Lung (tissue), 16 donors: Measurements from ENCODE around the gene RSPH10B2. TPM values are rescaled to one million over a fixed set of nuclear protein-coding genes. Genes with fewer than 3 reads are reported as not detected.
"Not testable (repeated sequence)": the region's sequence is repeated elsewhere in the genome, so short reads cannot be mapped to it uniquely, and the experiment has no call there.

Experiments
- ATAC-seq: fragments of 200-7000 bp; cut with Tn5 transposase; one replicate; pipeline ENCODE4 v1.9.1; 2020; ENCODE audit warnings: moderate number of reproducible peaks; ENCODE audit not compliant: insufficient read depth, low FRiP score
- DNase-seq, 3 donors: peaks; one replicate each; pipeline ENCODE4 v3.0.0-alpha.2; 2013 to 2017
- H3K27ac ChIP-seq, 2 donors: one replicate each; pipeline ENCODE4 v1.5.1; 2013; ENCODE audit warnings: mild to moderate bottlenecking in 2 of 2, moderate library complexity in 2 of 2, control low read depth in 1 of 2, inconsistent platforms in 1 of 2, low read depth in 1 of 2, low read length in 1 of 2
- H3K27me3 ChIP-seq, 3 donors: one replicate each; pipeline ENCODE4 v1.5.1; 2013; ENCODE audit warnings: low read length in 2 of 3; ENCODE audit not compliant: control insufficient read depth in 3 of 3, insufficient read depth in 3 of 3
- H3K36me3 ChIP-seq, 4 donors: one replicate each; pipeline ENCODE4 v1.5.1; 2013; ENCODE audit warnings: low read length in 4 of 4, mild to moderate bottlenecking in 1 of 4, moderate library complexity in 1 of 4; ENCODE audit not compliant: control insufficient read depth in 4 of 4, insufficient read depth in 4 of 4
- H3K4me1 ChIP-seq, 5 donors: one replicate each; pipeline ENCODE4 v1.5.1; 2013; ENCODE audit warnings: low read length in 5 of 5, mild to moderate bottlenecking in 2 of 5, moderate library complexity in 1 of 5; ENCODE audit not compliant: control insufficient read depth in 5 of 5, insufficient read depth in 5 of 5
- H3K4me3 ChIP-seq: one replicate; pipeline ENCODE4 v1.5.1; 2013; ENCODE audit warnings: mild to moderate bottlenecking, control low read depth, moderate library complexity
- H3K9ac ChIP-seq, 2 donors: one replicate each; pipeline ENCODE4 v1.5.1; 2013; ENCODE audit warnings: low read length in 2 of 2, control low read depth in 1 of 2; ENCODE audit not compliant: insufficient read depth in 1 of 2
- H3K9me3 ChIP-seq, 4 donors: one replicate each; pipeline ENCODE4 v1.5.1; 2013; ENCODE audit warnings: low read length in 3 of 4, mild to moderate bottlenecking in 1 of 4, moderate library complexity in 1 of 4; ENCODE audit not compliant: control insufficient read depth in 4 of 4, insufficient read depth in 3 of 4
- WGBS, 2 donors: extraction: QIAGEN DNeasy Blood & Tissue Kit; methylation state at CpG; one replicate each; pipeline ENCODE4 v1.1.7; 2013; 5-methylcytosine and 5-hydroxymethylcytosine counted together
- long read RNA-seq, 5 donors: transcript quantifications; one replicate each; lab custom pipeline, GENCODE V29; 2026
- polyA plus RNA-seq, 2 donors: library from polyadenylated mRNA; stranded (reverse); fragments of 200-250 nt; gene quantifications; one replicate each; pipeline ENCODE4 v1.2.1, GENCODE V29; 2013
- total RNA-seq, 2 donors: library from RNA; depleted of rRNA in 1 of 2; stranded (reverse); fragments of >200 nt in 1 of 2; gene quantifications; one replicate each; pipeline ENCODE4 v1.2.1, GENCODE V29; 2014 to 2021
- TF ChIP-seq, protein P1 (sequence below): IDR thresholded peaks from 2 replicates; pipeline ENCODE4 v1.5.1; 2012; ENCODE audit warnings: mild to moderate bottlenecking; ENCODE audit errors: control extremely low read depth, extremely low read depth
- donor health status: control.
- donor health status: control.
- donor health status: Bipolar disorder and iron deficiency.
- donor health status: healthy.
- donor health status: DM: yes; HTN: yes; CAD: no.

Gene RSPH10B2
- total RNA-seq (1 to 10 TPM; 5.2 to 9.0 TPM), polyA plus RNA-seq (1 to 10 TPM; 1.4 to 3.8 TPM)
- long read RNA-seq, donor 1, partial matches to known transcripts: 20 of 32 reads
- long read RNA-seq, donor 1, other reads (novel, unspliced or antisense): 12 of 32 reads
- long read RNA-seq, donor 2: 0 reads
- long read RNA-seq, donor 3: 0 reads
- long read RNA-seq, donor 4: 0 reads
- long read RNA-seq, donor 5, partial matches to known transcripts: 0 of 7 reads
- long read RNA-seq, donor 5, other reads (novel, unspliced or antisense): 7 of 7 reads

- H3K4me1 ChIP-seq, H3K36me3 ChIP-seq, H3K27ac ChIP-seq, H3K27me3 ChIP-seq, H3K9me3 ChIP-seq, DNase-seq, H3K4me3 ChIP-seq, H3K9ac ChIP-seq: not testable (repeated sequence)
- 13 to 19% methylated on average over 16 to 19 of the region's 38 CpGs for WGBS, 2 donors
- ATAC-seq: peak; percentile 27
Observed at GRCh38 chr7:6753964-6754363, at the start of gene RSPH10B2. TSS of gene RSPH10B2 (plus strand) at chr7:6754103. CDS start at chr7:6757678, 3,575 bp downstream.

GRCh38 chr7:6705959-6706665, 47.8 kb upstream of the RSPH10B2 start:
- ATAC-seq: peak; percentile 48
- H3K9me3 ChIP-seq: peaks cover 0 to 19% (median 15%) of the 10 kb centered on the region in 4 donors
- peaks cover 0 to 25% (median 3%) of the 10 kb centered on the region in 5 donors for H3K4me1 ChIP-seq
- peak overlapping the region; percentile 93 to 98 for H3K27ac ChIP-seq
- DNase-seq: peak in 2 of 3 donors; percentile 44 to 46
- peaks cover 11 to 36% (median 27%) of the 10 kb centered on the region in 4 donors for H3K36me3 ChIP-seq
- H3K27me3 ChIP-seq: peaks cover 0 to 3% (median 0%) of the 10 kb centered on the region in 3 donors
- peak overlapping the region; percentile 47 to 93 for H3K9ac ChIP-seq
- TF ChIP-seq, protein P1, sequence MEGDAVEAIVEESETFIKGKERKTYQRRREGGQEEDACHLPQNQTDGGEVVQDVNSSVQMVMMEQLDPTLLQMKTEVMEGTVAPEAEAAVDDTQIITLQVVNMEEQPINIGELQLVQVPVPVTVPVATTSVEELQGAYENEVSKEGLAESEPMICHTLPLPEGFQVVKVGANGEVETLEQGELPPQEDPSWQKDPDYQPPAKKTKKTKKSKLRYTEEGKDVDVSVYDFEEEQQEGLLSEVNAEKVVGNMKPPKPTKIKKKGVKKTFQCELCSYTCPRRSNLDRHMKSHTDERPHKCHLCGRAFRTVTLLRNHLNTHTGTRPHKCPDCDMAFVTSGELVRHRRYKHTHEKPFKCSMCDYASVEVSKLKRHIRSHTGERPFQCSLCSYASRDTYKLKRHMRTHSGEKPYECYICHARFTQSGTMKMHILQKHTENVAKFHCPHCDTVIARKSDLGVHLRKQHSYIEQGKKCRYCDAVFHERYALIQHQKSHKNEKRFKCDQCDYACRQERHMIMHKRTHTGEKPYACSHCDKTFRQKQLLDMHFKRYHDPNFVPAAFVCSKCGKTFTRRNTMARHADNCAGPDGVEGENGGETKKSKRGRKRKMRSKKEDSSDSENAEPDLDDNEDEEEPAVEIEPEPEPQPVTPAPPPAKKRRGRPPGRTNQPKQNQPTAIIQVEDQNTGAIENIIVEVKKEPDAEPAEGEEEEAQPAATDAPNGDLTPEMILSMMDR: no peak
- WGBS, 2 donors: 0 to 1% methylated on average over 42 to 47 of the region's 47 CpGs
- H3K4me3 ChIP-seq: peak overlapping the region; percentile 97

- H3K9me3 ChIP-seq: peaks cover 0 to 17% (median 13%) of the 10 kb centered on the region in 4 donors
- H3K4me3 ChIP-seq: peak within 1 kb of the TSS; percentile 97
- H3K4me1 ChIP-seq: peaks cover 0 to 25% (median 3%) of the 10 kb centered on the region in 5 donors
- peak within 1 kb of the TSS; percentile 93 to 98 for H3K27ac ChIP-seq
- DNase-seq (peak; percentile 97 to 98 (median 98)), ATAC-seq (peak; percentile 97)
- TF ChIP-seq, protein P1: no peak
- H3K27me3 ChIP-seq: peaks cover 0 to 3% (median 0%) of the 10 kb centered on the region in 3 donors
- peak within 1 kb of the TSS; percentile 47 to 93 for H3K9ac ChIP-seq
- H3K36me3 ChIP-seq: peaks cover 9 to 29% (median 21%) of the 10 kb centered on the region in 4 donors
- 1% methylated on average over 43 to 65 of the region's 65 CpGs for WGBS, 2 donors
Observed at GRCh38 chr7:6706666-6707407, 47.1 kb upstream of the RSPH10B2 start, which contains the start of gene ZNF12. TSS of gene ZNF12 (minus strand) at chr7:6706947. CDS start at chr7:6705173, 1,774 bp downstream.
